Uterus (tissue), 2 donors: Measurements from ENCODE around the gene ANKRD60.

Experiments used
- POLR2A ChIP-seq, 2 donors: fragments of 450-650 bp; IDR thresholded peaks; one replicate each; pipeline ENCODE4 v1.6.1; 2016; ENCODE audit warnings: antibody characterized with exemption in 2 of 2, mild to moderate bottlenecking in 1 of 2, moderate library complexity in 1 of 2
- TF ChIP-seq, protein P1 (sequence below), 4 experiments: fragments of 200-600 bp in 2 of 4; fragments of 450-650 bp in 2 of 4; sonication (generic) in 2 of 4; IDR thresholded peaks; one replicate each; pipeline ENCODE4 v1.5.1; 2016 to 2019; ENCODE audit warnings: antibody characterized with exemption in 4 of 4, mild to moderate bottlenecking in 2 of 4, moderate library complexity in 1 of 4

DNA sequence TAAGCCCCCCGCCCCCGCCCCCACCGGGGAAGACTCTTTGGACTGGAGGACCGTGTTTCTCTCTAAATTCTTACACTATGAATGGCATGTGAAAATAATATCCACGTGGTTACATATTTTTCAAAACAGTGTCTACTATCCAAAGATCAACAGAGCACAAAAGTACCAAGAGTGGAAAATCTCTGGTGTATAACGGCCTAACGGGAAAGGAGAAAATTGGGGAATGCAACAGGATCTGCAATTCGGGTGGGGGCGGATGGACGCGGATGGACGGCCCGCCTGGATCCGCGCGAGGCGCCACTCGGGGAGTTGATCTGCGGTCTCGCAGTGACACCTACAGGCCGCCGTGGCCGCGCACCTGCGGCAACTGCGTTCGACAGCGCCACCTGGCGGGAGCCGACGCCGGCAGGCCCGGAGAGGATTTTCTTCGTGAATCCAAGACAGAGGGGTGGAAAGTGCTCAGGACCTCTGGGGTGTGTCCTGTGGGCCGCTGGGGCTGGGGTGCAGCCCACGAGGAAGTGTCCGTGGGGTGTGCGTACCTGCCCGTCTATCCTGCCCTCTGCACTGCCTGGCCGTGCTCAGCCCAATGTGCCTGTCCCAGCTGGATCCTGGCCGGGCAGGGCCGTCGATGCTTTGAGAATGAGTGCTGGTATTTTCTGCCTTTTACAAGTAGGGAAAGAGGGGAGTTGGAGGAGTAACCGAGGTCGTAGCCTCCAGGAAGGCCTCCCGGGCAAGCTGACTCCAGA, 18.6 kb downstream of the ANKRD60 start:
- TF ChIP-seq, protein P1, sequence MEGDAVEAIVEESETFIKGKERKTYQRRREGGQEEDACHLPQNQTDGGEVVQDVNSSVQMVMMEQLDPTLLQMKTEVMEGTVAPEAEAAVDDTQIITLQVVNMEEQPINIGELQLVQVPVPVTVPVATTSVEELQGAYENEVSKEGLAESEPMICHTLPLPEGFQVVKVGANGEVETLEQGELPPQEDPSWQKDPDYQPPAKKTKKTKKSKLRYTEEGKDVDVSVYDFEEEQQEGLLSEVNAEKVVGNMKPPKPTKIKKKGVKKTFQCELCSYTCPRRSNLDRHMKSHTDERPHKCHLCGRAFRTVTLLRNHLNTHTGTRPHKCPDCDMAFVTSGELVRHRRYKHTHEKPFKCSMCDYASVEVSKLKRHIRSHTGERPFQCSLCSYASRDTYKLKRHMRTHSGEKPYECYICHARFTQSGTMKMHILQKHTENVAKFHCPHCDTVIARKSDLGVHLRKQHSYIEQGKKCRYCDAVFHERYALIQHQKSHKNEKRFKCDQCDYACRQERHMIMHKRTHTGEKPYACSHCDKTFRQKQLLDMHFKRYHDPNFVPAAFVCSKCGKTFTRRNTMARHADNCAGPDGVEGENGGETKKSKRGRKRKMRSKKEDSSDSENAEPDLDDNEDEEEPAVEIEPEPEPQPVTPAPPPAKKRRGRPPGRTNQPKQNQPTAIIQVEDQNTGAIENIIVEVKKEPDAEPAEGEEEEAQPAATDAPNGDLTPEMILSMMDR (IDR thresholded peaks at IDR 0.05): peak; percentile 100
- TF ChIP-seq POLR2A (IDR thresholded peaks at IDR 0.05): no peak
